Measurements from ENCODE around the gene SPDYE11. TPM values are rescaled to one million over a fixed set of nuclear protein-coding genes. Genes with fewer than 3 reads are reported as not detected.

Gene SPDYE11, protein sequence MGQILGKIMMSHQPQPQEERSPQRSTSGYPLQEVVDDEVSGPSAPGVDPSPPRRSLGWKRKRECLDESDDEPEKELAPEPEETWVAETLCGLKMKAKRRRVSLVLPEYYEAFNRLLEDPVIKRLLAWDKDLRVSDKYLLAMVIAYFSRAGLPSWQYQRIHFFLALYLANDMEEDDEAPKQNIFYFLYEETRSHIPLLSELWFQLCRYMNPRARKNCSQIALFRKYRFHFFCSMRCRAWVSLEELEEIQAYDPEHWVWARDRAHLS
- total RNA-seq: not detected in 2 replicates

DNA sequence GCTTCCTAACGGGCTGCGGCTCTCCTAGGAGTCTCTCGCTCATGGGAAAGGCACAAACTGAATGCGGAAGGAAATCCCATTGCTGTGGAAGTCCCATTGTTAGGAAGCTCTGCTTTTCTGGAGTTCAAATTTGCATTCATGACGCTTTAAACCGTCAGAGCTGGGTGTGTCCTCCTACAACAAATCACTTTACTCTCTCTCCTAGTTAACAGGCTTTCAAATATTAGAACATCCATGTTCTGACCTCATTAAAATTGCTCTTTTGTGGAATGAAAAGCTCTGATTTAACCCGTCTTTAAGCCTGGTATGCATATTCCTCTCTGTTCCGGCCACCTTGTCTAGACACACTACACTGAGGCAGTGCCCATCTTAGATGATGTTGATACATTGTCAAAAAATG lies at the start of gene SPDYE11:
Gene SPDYE11, minus strand, starts transcription at position 101 of the 400 bp plus-strand sequence. CDS start 1,800 bp downstream, outside the sequence.

GRCh38 chr7:73085938-73086337 lies 28.2 kb upstream of the SPDYE11 start, which contains the start of gene SPDYE9:
SPDYE9 (minus strand) TSS chr7:73086038; CDS start chr7:73084238, 1,800 bp downstream.

GRCh38 chr7:73029666-73030065 lies 28.0 kb downstream of the SPDYE11 start, which contains the start of gene SPDYE8:
SPDYE8 (minus strand) TSS chr7:73029766; CDS start chr7:73027966, 1,800 bp downstream.

Small RNAs within 50 kb of the gene (small RNA-seq; reads per million reads assigned to genes)
- not detected for gene RF00019 (ENCODE audit: low replicate concordance)

Other genes starting within 250 kb of the SPDYE11 start
- gene TYW1B, start 229.7 kb downstream of the SPDYE11 start, total RNA-seq: 1.7 and 4.8 TPM in 2 replicates
- 10.5 and 11.9 TPM in 2 replicates for gene POM121, start 132.8 kb downstream of the SPDYE11 start, total RNA-seq
- not detected in 2 replicates for gene TRIM74, start 88.4 kb downstream of the SPDYE11 start, total RNA-seq
- not detected in 2 replicates for gene SPDYE8, start 28.1 kb downstream of the SPDYE11 start, total RNA-seq
- not detected in 2 replicates for gene SPDYE9, start 28.1 kb upstream of the SPDYE11 start, total RNA-seq

Data from placental pericyte (primary cell).